ENCODE results near the gene TMEM178B. TPM values are rescaled to one million over a fixed set of nuclear protein-coding genes. Genes with fewer than 3 reads are reported as not detected.
"Not testable (repeated sequence)": the region's sequence is repeated elsewhere in the genome, so short reads cannot be mapped to it uniquely, and the experiment has no call there.

The TMEM178B gene
- total RNA-seq, 2 experiments from 2014 or later = 1.7 TPM

- no peak overlapping the region for H3K4me3 Mint-ChIP-seq
- ChIA-PET POLR2A (no interaction called here), CTCF (no interaction called here)
These were observed 246.4 kb downstream of the TMEM178B start for GRCh38 chr7:141320287-141320686.

DNA sequence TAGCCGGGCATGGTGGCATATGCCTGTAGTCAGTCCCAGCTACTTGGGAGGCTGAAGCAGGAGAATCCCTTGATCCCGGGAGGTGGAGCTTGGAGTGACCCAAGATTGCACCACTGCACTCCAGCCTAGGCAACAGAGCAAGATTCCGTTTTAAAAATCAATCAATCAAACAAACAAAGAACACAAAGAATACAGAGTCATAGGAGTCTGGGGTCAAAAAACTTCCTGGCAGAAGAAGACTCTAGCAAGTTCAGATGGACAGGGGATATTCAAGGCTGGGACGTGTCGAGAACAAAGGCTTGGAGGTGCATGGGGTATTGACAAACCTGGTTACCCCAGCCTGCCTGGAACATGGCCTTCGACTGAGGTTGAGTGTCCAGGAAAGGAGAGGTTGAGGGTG, 248.5 kb downstream of the TMEM178B start:
- peaks cover 10% of the 10 kb centered on the region for H3K27me3 Mint-ChIP-seq
- H3K27ac Mint-ChIP-seq = no peak overlapping the region
- H3K9me3 Mint-ChIP-seq = no peaks in the 10 kb centered on the region
- DNase-seq = no peak
- H3K4me3 Mint-ChIP-seq = no peak overlapping the region
- ChIA-PET POLR2A (no interaction called here), CTCF (no interaction called here)
- no peaks in the 10 kb centered on the region for H3K36me3 Mint-ChIP-seq (ENCODE audit: low read depth)
- H3K4me1 Mint-ChIP-seq = no peaks in the 10 kb centered on the region

More at GRCh38 chr7:141320287-141320686, 246.4 kb downstream of the TMEM178B start:
- no peak for DNase-seq
- H3K36me3 Mint-ChIP-seq (ENCODE audit: low read depth) = no peaks in the 10 kb centered on the region
- H3K27ac Mint-ChIP-seq = no peak overlapping the region
- peaks cover 10% of the 10 kb centered on the region for H3K27me3 Mint-ChIP-seq
- H3K4me1 Mint-ChIP-seq = no peaks in the 10 kb centered on the region
- no peaks in the 10 kb centered on the region for H3K9me3 Mint-ChIP-seq

- ChIA-PET POLR2A (no interaction called here), CTCF (no interaction called here)
- Mint-ChIP-seq H3K9me3 (no peaks in the 10 kb centered on the region), H3K27me3 (peaks cover 10% of the 10 kb centered on the region), H3K27ac (no peak overlapping the region), H3K4me3 (no peak overlapping the region), H3K4me1 (no peaks in the 10 kb centered on the region), H3K36me3 (ENCODE audit: low read depth) (no peaks in the 10 kb centered on the region)
- no peak for DNase-seq
These were observed 250.0 kb downstream of the TMEM178B start for GRCh38 chr7:141323826-141324225.

GRCh38 chr7:141324870-141325269, 251.0 kb downstream of the TMEM178B start:
- Mint-ChIP-seq H3K27ac (no peak overlapping the region), H3K4me3 (no peak overlapping the region), H3K9me3 (no peaks in the 10 kb centered on the region), H3K4me1 (no peaks in the 10 kb centered on the region), H3K27me3 (peaks cover 8% of the 10 kb centered on the region), H3K36me3 (ENCODE audit: low read depth) (no peaks in the 10 kb centered on the region)
- POLR2A ChIA-PET = no interaction called here
- CTCF ChIA-PET = no interaction called here
- no peak for DNase-seq

DNA sequence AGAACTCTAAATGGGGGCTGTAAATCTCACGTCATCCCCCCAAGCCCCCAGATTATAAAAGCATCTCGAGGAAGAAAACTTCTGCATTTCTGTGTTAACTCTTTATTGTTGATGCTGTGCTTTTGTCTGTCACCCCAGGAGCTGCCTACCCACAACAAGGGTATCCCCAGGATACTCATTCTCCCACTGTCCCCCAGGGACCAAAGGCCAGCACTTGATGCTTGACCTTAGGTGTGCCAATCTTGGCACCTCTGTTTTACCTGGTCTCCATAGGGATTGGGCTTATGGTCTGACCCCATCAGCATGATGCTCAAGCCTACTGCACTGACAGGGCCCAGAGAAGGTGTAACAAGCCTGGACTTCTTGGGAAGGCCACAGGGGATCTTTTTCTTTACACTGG, 251.4 kb downstream of the TMEM178B start:
- Mint-ChIP-seq H3K9me3 (no peaks in the 10 kb centered on the region), H3K4me1 (no peaks in the 10 kb centered on the region), H3K36me3 (ENCODE audit: low read depth) (no peaks in the 10 kb centered on the region), H3K4me3 (no peak overlapping the region), H3K27ac (no peak overlapping the region), H3K27me3 (peaks cover 5% of the 10 kb centered on the region)
- CTCF ChIA-PET = no interaction called here
- no peak for DNase-seq
- POLR2A ChIA-PET = no interaction called here

DNA sequence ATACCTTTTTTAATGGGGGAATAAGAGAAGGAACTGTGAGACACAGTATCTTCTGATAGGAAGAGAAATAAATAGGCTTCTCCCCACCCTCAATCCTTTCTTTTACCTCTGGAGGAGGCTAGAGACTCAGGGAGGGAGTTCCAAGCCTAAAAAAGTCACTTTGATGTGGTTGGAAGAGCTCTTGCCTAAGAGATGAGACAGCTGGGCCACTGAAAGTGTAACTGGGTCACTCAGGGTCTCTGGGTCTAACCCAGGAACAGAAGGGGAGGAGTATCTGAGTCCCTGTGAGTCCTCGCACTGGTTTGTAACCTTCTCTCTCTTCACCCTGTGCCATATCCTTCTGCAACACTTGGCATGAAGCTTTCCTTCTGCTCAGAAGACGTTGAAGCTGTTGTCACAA, 254.4 kb downstream of the TMEM178B start:
- POLR2A ChIA-PET = no interaction called here
- no peaks in the 10 kb centered on the region for H3K36me3 Mint-ChIP-seq (ENCODE audit: low read depth)
- H3K9me3 Mint-ChIP-seq = no peaks in the 10 kb centered on the region
- H3K27ac Mint-ChIP-seq = no peak overlapping the region
- H3K4me3 Mint-ChIP-seq = no peak overlapping the region
- H3K27me3 Mint-ChIP-seq = peaks cover 5% of the 10 kb centered on the region
- no peak for DNase-seq
- no peaks in the 10 kb centered on the region for H3K4me1 Mint-ChIP-seq
- CTCF ChIA-PET = no interaction called here

- H3K27ac Mint-ChIP-seq; H3K27me3 Mint-ChIP-seq; H3K4me1 Mint-ChIP-seq; POLR2A ChIA-PET; H3K4me3 Mint-ChIP-seq; H3K9me3 Mint-ChIP-seq; H3K36me3 Mint-ChIP-seq (ENCODE audit: low read depth); DNase-seq; CTCF ChIA-PET: not testable (repeated sequence)
These were observed 256.4 kb downstream of the TMEM178B start for GRCh38 chr7:141330285-141330684.

- no peaks in the 10 kb centered on the region for H3K27me3 Mint-ChIP-seq
- DNase-seq = no peak
- no peak overlapping the region for H3K27ac Mint-ChIP-seq
- no peaks in the 10 kb centered on the region for H3K36me3 Mint-ChIP-seq (ENCODE audit: low read depth)
- H3K9me3 Mint-ChIP-seq = peaks cover 9% of the 10 kb centered on the region
- no peaks in the 10 kb centered on the region for H3K4me1 Mint-ChIP-seq
- H3K4me3 Mint-ChIP-seq = no peak overlapping the region
- ChIA-PET POLR2A (no interaction called here), CTCF (no interaction called here)
These were observed 259.6 kb downstream of the TMEM178B start for GRCh38 chr7:141333459-141333858.

DNA sequence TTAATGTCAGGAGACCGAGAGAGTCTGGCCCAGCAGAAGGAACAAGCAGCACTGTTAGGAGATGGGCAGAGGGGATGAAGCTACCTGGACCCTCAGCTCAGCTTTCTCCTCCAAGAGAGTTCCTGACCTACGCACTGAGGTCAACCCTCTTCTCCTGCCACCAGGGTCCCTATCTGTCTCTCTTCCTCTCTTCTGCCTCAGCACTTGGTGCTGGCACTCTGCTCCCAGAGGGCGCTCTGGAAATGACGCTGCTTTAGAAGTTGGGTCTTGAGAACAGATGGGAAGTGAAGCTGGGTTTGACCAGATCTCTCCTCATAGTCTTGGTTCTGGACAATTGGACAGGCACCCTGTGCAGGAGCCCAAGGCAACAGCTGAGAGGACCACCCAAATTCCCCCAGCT, 261.3 kb downstream of the TMEM178B start:
- POLR2A ChIA-PET = no interaction called here
- Mint-ChIP-seq H3K27ac (no peak overlapping the region), H3K36me3 (ENCODE audit: low read depth) (no peaks in the 10 kb centered on the region), H3K4me1 (no peaks in the 10 kb centered on the region), H3K9me3 (peaks cover 9% of the 10 kb centered on the region), H3K27me3 (no peaks in the 10 kb centered on the region), H3K4me3 (no peak overlapping the region)
- CTCF ChIA-PET = no interaction called here
- DNase-seq = no peak

DNA sequence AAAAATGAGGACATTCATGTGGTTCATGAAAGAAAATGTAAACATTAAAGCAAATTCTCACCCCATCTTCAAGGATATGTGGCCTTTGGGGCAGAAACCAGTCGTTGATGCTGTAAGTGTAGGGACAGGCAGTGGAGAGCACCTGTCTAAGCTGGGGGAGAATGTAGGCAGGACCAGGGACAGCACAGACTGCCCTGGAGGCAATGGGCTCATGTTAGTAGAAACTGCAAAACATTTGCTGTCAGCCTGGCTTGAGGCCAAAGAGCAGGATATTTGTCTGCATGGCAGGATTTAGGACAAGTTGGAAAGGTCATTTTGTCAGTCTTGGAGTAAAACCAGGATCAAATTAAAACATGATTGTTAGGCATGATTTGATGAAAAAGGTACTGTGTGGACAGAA, 265.7 kb downstream of the TMEM178B start:
- no peaks in the 10 kb centered on the region for H3K4me1 Mint-ChIP-seq
- ChIA-PET POLR2A (no interaction called here), CTCF (no interaction called here)
- DNase-seq = no peak
- H3K9me3 Mint-ChIP-seq = peaks cover 6% of the 10 kb centered on the region
- H3K27me3 Mint-ChIP-seq = no peaks in the 10 kb centered on the region
- H3K36me3 Mint-ChIP-seq (ENCODE audit: low read depth) = no peaks in the 10 kb centered on the region
- H3K4me3 Mint-ChIP-seq = no peak overlapping the region
- no peak overlapping the region for H3K27ac Mint-ChIP-seq

DNA sequence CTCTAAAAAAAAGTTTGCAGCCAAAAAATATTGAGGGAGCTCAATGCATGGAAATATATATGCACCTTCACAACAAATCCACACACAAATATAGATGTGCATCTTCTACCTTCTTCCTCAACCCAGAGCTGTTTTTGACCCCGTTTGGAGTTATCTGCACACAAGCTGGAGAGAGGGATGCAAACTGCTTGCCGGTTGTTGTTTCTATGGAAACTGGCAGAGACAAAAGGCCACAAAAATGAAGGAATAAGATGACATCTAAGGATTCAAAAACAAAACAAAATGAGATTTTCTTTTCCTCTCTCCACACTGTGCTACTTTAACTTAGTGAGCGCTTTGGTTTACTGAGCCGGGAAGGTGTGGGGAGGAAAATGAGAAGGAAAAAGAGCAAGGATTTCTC, 267.1 kb downstream of the TMEM178B start:
- no peaks in the 10 kb centered on the region for H3K4me1 Mint-ChIP-seq
- H3K36me3 Mint-ChIP-seq (ENCODE audit: low read depth) = no peaks in the 10 kb centered on the region
- H3K27me3 Mint-ChIP-seq = peaks cover 2% of the 10 kb centered on the region
- ChIA-PET POLR2A (no interaction called here), CTCF (no interaction called here)
- no peak overlapping the region for H3K27ac Mint-ChIP-seq
- H3K9me3 Mint-ChIP-seq = peaks cover 6% of the 10 kb centered on the region
- DNase-seq = no peak
- no peak overlapping the region for H3K4me3 Mint-ChIP-seq

DNA sequence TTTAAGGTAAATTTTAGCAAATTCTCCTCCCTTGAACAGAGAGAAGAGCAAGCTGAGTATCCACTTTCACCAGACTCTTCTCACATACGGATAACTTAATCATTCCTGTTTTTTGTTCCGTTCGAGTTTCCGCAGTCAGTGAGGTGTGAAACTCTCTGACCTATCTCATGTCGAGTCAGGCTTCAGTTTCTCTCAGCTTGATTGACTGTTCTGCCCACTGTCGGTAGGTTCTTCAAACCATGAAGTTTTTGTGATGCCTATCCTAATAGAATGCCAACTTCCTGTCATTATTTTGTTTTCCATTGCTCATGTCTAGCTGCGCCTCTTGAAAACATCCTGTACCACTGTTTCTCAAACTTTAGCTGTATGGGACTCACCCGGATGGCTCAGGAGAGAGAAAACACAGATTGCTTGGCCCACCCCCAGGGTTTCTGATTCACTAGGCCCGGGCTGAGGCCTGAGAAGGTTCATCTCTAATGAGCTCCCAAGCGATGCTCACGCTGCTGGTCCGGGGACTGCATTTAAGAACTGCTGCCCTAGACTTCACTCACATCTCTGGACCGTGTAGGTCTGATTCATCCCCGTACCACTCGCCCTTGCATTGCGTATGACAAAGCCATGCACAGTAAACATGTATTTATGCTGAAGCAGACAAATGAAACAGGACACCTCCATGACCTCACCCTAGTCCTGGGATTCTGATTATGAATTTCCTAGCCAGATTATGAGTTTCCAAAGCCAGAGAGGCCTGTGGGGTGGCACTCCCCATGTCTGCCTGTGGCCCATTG, 269.0 kb downstream of the TMEM178B start:
- Mint-ChIP-seq H3K4me1 (no peaks in the 10 kb centered on the region), H3K4me3 (no peak overlapping the region), H3K36me3 (ENCODE audit: low read depth) (no peaks in the 10 kb centered on the region), H3K9me3 (no peaks in the 10 kb centered on the region), H3K27ac (no peak overlapping the region), H3K27me3 (peaks cover 2% of the 10 kb centered on the region)
- no peak for DNase-seq
- POLR2A ChIA-PET = no interaction called here
- CTCF ChIA-PET = no interaction called here

DNA sequence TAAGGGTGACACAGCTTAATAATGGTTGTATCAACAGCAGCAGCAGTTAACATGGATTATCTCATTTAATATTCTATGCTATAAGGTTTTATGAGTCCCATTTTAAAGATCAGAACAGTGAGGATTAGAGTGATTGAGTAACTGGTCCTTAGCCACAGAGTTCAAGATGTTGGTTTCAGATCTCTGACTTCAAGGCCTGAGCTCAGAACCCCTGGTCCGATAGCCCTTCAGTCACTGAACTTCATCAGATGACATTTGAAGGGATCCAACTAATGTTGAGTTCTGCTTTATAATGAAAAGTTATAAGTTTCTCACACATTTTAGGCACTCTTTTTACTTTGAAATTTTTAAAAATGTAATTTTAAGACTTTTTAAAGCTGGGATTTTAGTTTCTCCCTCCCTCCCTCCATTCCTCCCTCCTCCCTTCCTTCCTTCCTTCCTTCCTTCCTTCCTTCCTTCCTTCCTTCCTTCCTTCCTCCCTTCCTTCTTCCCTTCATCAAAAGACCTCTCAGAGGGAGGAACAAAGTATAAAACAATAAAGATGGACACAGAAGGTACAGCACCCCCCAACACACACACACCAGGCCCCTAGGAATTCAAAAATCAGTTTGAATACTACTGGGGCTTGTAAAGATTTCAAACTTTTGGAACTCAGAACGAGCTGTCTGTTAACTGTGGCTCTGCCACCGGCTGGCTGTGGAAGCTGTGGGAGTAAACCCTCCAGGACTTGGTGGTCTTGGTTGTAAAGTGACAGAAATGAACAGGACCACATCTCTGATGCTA, 270.5 kb downstream of the TMEM178B start:
- no peak for DNase-seq
- Mint-ChIP-seq H3K4me1 (no peaks in the 10 kb centered on the region), H3K27ac (no peak overlapping the region), H3K9me3 (no peaks in the 10 kb centered on the region), H3K4me3 (no peak overlapping the region), H3K27me3 (peaks cover 5% of the 10 kb centered on the region), H3K36me3 (ENCODE audit: low read depth) (no peaks in the 10 kb centered on the region)
- POLR2A ChIA-PET = no interaction called here
- CTCF ChIA-PET = no interaction called here

DNA sequence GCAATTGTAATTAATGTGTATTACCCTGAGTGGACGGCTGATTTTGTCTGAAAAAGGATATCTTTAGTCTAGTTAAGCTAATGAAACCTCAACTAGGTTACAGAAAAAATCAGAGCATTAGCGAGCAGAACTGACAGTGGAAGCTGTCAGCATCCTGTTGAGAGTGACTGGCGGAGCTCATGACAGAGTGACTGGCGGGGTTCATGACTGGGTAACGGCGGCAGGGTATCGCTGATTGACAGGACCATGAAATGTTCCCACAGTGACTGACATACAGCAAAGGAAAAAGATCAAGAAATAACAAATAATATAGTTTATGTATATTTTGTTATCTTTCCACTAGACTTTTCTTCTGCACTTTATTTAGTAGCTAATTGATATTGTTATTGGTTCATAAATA, 274.9 kb downstream of the TMEM178B start:
- ChIA-PET CTCF (no interaction called here), POLR2A (no interaction called here)
- Mint-ChIP-seq H3K9me3 (no peaks in the 10 kb centered on the region), H3K4me3 (no peak overlapping the region), H3K4me1 (no peaks in the 10 kb centered on the region), H3K27ac (no peak overlapping the region), H3K36me3 (ENCODE audit: low read depth) (no peaks in the 10 kb centered on the region), H3K27me3 (peaks cover 11% of the 10 kb centered on the region)
- DNase-seq = no peak
